Neural crest cell (in vitro differentiated cells): Measurements from ENCODE around the gene PFKL. TPM values are rescaled to one million over a fixed set of nuclear protein-coding genes. Genes with fewer than 3 reads are reported as not detected.

Experiments used
- DNase-seq: peaks from one replicate; pipeline ENCODE4 v3.0.0; 2021; ENCODE audit warnings: low read depth, mixed read lengths, low spot score
- H3K27ac Mint-ChIP-seq: one replicate; pipeline ENCODE4 v1.8.0; 2021; ENCODE audit warnings: mild to moderate bottlenecking, mixed read lengths; ENCODE audit not compliant: unreplicated experiment
- H3K27me3 Mint-ChIP-seq: 2 replicates; pipeline ENCODE4 v1.8.0; 2021; ENCODE audit warnings: low read depth, mild to moderate bottlenecking, mixed read lengths
- H3K36me3 Mint-ChIP-seq: 2 replicates; pipeline ENCODE4 v1.8.0; 2021; ENCODE audit warnings: low read depth, mild to moderate bottlenecking, mixed read lengths
- H3K4me1 Mint-ChIP-seq: 2 replicates; pipeline ENCODE4 v1.8.0; 2021; ENCODE audit warnings: mixed read lengths
- H3K4me3 Mint-ChIP-seq: one replicate; pipeline ENCODE4 v1.8.0; 2021; ENCODE audit warnings: mild to moderate bottlenecking, mixed read lengths
- H3K9me3 Mint-ChIP-seq: 2 replicates; pipeline ENCODE4 v1.8.0; 2021; ENCODE audit warnings: mixed read lengths
- total RNA-seq: library from RNA; stranded (reverse); gene quantifications from 2 replicates; pipeline ENCODE4 v1.2.1, GENCODE V29; 2021
- TF ChIP-seq, protein P1 (sequence below): fragments of 200-600 bp; sonication (generic); conservative IDR thresholded peaks from 2 replicates; pipeline ENCODE4 v1.5.0; 2021; ENCODE audit warnings: antibody characterized with exemption, mild to moderate bottlenecking

PFKL gene
- total RNA-seq, 1 donor from 2014 or later: 96.1 TPM

DNA sequence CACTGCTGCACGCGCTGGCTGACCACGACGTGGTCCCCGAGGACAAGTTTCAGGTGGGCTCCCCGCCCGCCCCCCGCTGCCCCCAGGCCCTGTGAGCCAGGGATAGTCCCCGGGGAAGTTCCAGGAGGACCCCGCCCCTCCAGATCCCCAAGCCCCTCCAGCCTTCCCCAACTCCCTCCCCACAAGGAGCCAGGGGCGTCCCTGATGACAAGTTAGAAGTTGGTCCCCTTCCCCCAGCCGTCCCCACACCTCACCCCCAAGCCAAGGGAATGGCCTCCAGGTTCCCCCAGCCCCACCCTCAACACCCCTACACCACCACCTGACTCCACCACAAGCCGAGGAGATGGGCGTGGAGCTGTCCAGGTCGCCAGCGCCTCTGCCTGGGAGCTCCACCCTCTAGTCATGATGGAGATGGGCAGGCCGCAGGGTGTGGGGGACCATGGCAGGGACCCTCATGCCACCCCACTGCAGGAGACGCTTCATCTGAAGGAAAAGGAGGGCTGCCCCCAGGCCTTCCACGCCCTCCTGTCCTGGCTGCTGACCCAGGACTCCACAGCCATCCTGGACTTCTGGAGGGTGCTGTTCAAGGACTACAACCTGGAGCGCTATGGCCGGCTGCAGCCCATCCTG lies 13.7 kb upstream of the PFKL start:
- Mint-ChIP-seq H3K4me1 (no peaks in the 10 kb centered on the region), H3K27me3 (no peaks in the 10 kb centered on the region), H3K36me3 (no peaks in the 10 kb centered on the region), H3K27ac (no peak overlapping the region), H3K9me3 (no peaks in the 10 kb centered on the region), H3K4me3 (no peak overlapping the region)
- TF ChIP-seq, protein P1, sequence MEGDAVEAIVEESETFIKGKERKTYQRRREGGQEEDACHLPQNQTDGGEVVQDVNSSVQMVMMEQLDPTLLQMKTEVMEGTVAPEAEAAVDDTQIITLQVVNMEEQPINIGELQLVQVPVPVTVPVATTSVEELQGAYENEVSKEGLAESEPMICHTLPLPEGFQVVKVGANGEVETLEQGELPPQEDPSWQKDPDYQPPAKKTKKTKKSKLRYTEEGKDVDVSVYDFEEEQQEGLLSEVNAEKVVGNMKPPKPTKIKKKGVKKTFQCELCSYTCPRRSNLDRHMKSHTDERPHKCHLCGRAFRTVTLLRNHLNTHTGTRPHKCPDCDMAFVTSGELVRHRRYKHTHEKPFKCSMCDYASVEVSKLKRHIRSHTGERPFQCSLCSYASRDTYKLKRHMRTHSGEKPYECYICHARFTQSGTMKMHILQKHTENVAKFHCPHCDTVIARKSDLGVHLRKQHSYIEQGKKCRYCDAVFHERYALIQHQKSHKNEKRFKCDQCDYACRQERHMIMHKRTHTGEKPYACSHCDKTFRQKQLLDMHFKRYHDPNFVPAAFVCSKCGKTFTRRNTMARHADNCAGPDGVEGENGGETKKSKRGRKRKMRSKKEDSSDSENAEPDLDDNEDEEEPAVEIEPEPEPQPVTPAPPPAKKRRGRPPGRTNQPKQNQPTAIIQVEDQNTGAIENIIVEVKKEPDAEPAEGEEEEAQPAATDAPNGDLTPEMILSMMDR: no peak
- DNase-seq: no peak

DNA sequence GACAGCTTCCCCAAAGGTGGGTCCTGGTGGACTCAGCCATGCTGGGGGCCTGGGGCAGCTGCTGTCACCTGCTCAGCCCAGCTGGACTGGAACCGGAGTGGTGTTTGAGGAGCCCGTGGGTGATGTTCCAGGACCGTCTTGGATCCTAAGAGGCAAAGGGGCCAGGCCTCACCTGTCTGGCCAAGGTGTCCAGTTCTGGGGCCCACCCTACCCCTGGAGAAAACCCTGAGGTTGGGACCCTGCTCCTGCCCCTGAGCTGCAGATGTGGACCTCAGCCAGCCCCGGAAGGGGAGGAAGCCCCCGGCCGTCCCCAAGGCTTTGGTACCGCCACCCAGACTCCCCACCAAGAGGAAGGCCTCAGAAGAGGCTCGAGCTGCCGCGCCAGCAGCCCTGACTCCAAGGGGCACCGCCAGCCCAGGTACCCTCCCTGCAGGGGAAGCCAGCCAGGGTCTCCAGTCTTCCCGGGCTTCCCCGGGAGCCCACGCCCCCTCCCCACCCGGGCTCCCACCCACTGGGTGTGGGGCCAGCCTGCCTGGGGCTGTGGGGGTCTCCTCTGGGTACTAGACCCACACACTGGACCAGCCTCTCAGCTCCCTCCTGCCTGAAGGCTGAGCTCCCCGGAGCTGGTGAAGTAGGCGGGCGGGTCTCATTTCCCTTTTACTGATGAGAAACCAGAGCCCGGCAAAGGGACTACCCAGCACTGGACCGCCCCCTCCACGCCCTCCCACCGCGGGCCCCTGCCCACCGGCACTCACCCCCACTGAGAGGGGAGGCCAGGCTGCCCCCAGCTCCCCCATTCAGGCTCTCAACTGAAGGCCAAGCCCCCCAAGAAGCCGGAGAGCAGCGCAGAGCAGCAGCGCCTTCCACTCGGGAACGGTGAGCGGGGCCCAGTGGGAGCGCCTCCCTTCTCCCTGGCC lies 12.9 kb upstream of the PFKL start:
- H3K27me3 Mint-ChIP-seq: no peaks in the 10 kb centered on the region
- H3K4me3 Mint-ChIP-seq: no peak overlapping the region
- DNase-seq: no peak

GRCh38 chr21:44288251-44289110 lies 11.4 kb upstream of the PFKL start:
- H3K9me3 Mint-ChIP-seq: no peaks in the 10 kb centered on the region
- no peak for DNase-seq
- H3K27ac Mint-ChIP-seq: no peak overlapping the region
- no peaks in the 10 kb centered on the region for H3K27me3 Mint-ChIP-seq
- TF ChIP-seq, protein P1: no peak
- no peaks in the 10 kb centered on the region for H3K4me1 Mint-ChIP-seq
- H3K4me3 Mint-ChIP-seq: no peak overlapping the region
- no peaks in the 10 kb centered on the region for H3K36me3 Mint-ChIP-seq

More for the DNA sequence above, 12.9 kb upstream of the PFKL start:
- Mint-ChIP-seq H3K27ac (no peak overlapping the region), H3K9me3 (no peaks in the 10 kb centered on the region), H3K36me3 (no peaks in the 10 kb centered on the region), H3K4me1 (no peaks in the 10 kb centered on the region)
- TF ChIP-seq, protein P1: no peak

DNA sequence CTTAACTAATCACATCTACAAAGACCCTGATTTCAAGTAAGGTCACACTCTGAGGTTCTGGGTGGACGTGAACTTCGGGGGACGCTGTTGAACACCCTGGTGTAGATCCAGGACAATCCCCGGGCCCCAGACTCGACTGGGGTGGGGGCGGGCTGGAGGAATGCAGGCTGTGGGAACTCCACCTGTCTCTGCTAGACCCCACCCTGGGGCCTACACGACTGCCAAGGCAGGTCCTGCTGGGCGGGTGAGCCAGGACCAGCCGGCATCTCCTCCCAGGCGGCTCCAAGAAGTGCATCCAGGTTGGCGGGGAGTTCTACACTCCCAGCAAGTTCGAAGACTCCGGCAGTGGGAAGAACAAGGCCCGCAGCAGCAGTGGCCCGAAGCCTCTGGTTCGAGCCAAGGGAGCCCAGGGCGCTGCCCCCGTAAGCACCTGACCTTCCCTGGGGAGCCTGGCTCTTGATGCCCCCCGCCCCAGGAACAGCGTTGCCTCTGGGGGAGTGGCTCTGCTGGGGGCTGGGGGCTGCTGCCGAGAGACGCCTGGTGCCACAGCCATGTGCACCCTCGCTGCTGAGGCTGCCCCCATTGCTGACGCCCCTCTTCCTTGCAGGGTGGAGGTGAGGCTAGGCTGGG lies 10.4 kb upstream of the PFKL start:
- Mint-ChIP-seq H3K27ac (no peak overlapping the region), H3K9me3 (no peaks in the 10 kb centered on the region), H3K36me3 (no peaks in the 10 kb centered on the region), H3K4me3 (no peak overlapping the region), H3K27me3 (no peaks in the 10 kb centered on the region), H3K4me1 (no peaks in the 10 kb centered on the region)
- DNase-seq: no peak
- TF ChIP-seq, protein P1: no peak
